Natural killer cell (primary cell): ENCODE data around the gene IVNS1ABP. TPM values are rescaled to one million over a fixed set of nuclear protein-coding genes. Genes with fewer than 3 reads are reported as not detected.

Source experiments
- ATAC-seq, 3 donors: fragments of 150-1000 bp in 2 of 3; fragments of 200-7000 bp in 1 of 3; cut with Tn5 transposase; 1 replicate in 1 of 3; 2 replicates in 2 of 3; pipeline ENCODE4 v1.10.0; 2021; ENCODE audit warnings: mild to moderate bottlenecking in 2 of 3, moderate library complexity in 2 of 3
- DNase-seq, 2 donors: peaks; one replicate each; pipeline versions ENCODE4 v3.0.0 to v3.0.0-alpha.2; 2013 to 2021; ENCODE audit warnings: mixed read lengths in 1 of 2
- H3K27ac ChIP-seq: one replicate; pipeline ENCODE4 v1.5.1; 2013; ENCODE audit warnings: mild to moderate bottlenecking, low read length
- H3K27me3 ChIP-seq: one replicate; pipeline ENCODE4 v1.6.1; 2013; ENCODE audit warnings: low read length; ENCODE audit not compliant: control insufficient read depth, insufficient read depth
- H3K36me3 ChIP-seq: one replicate; pipeline ENCODE4 v1.6.1; 2013; ENCODE audit warnings: low read length; ENCODE audit not compliant: control insufficient read depth, insufficient read depth
- H3K4me1 ChIP-seq: one replicate; pipeline ENCODE4 v1.6.1; 2013; ENCODE audit warnings: low read length; ENCODE audit not compliant: control insufficient read depth, insufficient read depth
- H3K4me3 ChIP-seq: one replicate; pipeline ENCODE4 v1.5.1; 2013; ENCODE audit warnings: low read length
- H3K9me3 ChIP-seq: one replicate; pipeline ENCODE4 v1.6.1; 2013; ENCODE audit warnings: low read length; ENCODE audit not compliant: control insufficient read depth, insufficient read depth
- H3K27ac Mint-ChIP-seq, 2 donors: one replicate each; pipeline ENCODE4 v1.8.0; 2022; ENCODE audit warnings: mild to moderate bottlenecking in 2 of 2, mixed read lengths in 2 of 2, moderate library complexity in 1 of 2
- H3K27me3 Mint-ChIP-seq, 2 donors: one replicate each; pipeline ENCODE4 v1.8.0; 2022; ENCODE audit warnings: low read depth in 2 of 2, mixed read lengths in 2 of 2
- H3K36me3 Mint-ChIP-seq: one replicate; pipeline ENCODE4 v1.8.0; 2022; ENCODE audit warnings: mixed read lengths
- H3K4me1 Mint-ChIP-seq, 2 donors: one replicate each; pipeline ENCODE4 v1.8.0; 2022; ENCODE audit warnings: mixed read lengths in 2 of 2
- H3K4me3 Mint-ChIP-seq: one replicate; pipeline ENCODE4 v1.8.0; 2022; ENCODE audit warnings: mild to moderate bottlenecking, moderate library complexity, mixed read lengths
- H3K9me3 Mint-ChIP-seq, 2 donors: one replicate each; pipeline ENCODE4 v1.8.0; 2022; ENCODE audit warnings: mixed read lengths in 2 of 2
- CTCF ChIP-seq: fragments of 200-600 bp; IDR thresholded peaks from one replicate; pipeline ENCODE4 v1.8.0; 2022; ENCODE audit warnings: antibody characterized with exemption
- WGBS: methylation state at CpG from one replicate; pipeline ENCODE4 v1.1.7; 2013; ENCODE audit warnings: missing lambda C conversion rate; ENCODE audit not compliant: insufficient coverage; 5-methylcytosine and 5-hydroxymethylcytosine counted together
- intact Hi-C: fragments of 100-400 bp; cut with micrococcal nuclease; formaldehyde crosslinking; loops from one replicate; pipeline ENCODE4 v1.14.2; 2022
- total RNA-seq, 4 donors: library from RNA; stranded (reverse); fragments of 120-200 nt in 1 of 4; gene quantifications; one replicate each; pipeline versions ENCODE4 v1.2.3 to v1.2.4, GENCODE V29; 2013 to 2022

The IVNS1ABP gene
- total RNA-seq, 3 donors from 2014 or later (not counting 1 experiment from before 2014, with no cell fraction given), result 250 to 394 (median 299) TPM

GRCh38 chr1:185267301-185267700 lies 49.7 kb downstream of the IVNS1ABP start:
- Histone ChIP-seq H3K4me3 (no peak overlapping the region), H3K9me3 (no peaks in the 10 kb centered on the region), H3K27me3 (no peaks in the 10 kb centered on the region), H3K4me1 (no peaks in the 10 kb centered on the region), H3K36me3 (no peaks in the 10 kb centered on the region), H3K27ac (no peak overlapping the region)
- Mint-ChIP-seq H3K27ac (no peak overlapping the region), H3K9me3 (no peaks in the 10 kb centered on the region), H3K36me3 (no peaks in the 10 kb centered on the region), H3K27me3 (no peaks in the 10 kb centered on the region), H3K4me1 (no peaks in the 10 kb centered on the region), H3K4me3 (no peak overlapping the region)
- 79% methylated on average over 3 of the region's 3 CpGs for WGBS
- no peak for TF ChIP-seq CTCF
- ATAC-seq (no peak), DNase-seq (no peak)
- intact Hi-C loops, result no loop called here

GRCh38 chr1:185265314-185265713 lies 51.7 kb downstream of the IVNS1ABP start:
- H3K9me3 ChIP-seq, result no peaks in the 10 kb centered on the region
- Mint-ChIP-seq H3K27ac (no peak overlapping the region), H3K9me3 (no peaks in the 10 kb centered on the region), H3K4me1 (no peaks in the 10 kb centered on the region), H3K36me3 (no peaks in the 10 kb centered on the region), H3K27me3 (no peaks in the 10 kb centered on the region), H3K4me3 (no peak overlapping the region)
- no peak for ATAC-seq
- no peaks in the 10 kb centered on the region for H3K27me3 ChIP-seq
- H3K36me3 ChIP-seq, result no peaks in the 10 kb centered on the region
- no peaks in the 10 kb centered on the region for H3K4me1 ChIP-seq
- WGBS, result 96% methylated on average over 4 of the region's 4 CpGs
- intact Hi-C loops, result no loop called here
- H3K4me3 ChIP-seq, result no peak overlapping the region
- no peak for DNase-seq
- no peak overlapping the region for H3K27ac ChIP-seq
- TF ChIP-seq CTCF, result no peak

- H3K27me3 Mint-ChIP-seq, result no peaks in the 10 kb centered on the region
- intact Hi-C loops, result no loop called here
- ATAC-seq (no peak), DNase-seq (no peak)
- H3K27ac Mint-ChIP-seq, result no peak overlapping the region
- no peaks in the 10 kb centered on the region for H3K9me3 Mint-ChIP-seq
- no peaks in the 10 kb centered on the region for H3K4me1 Mint-ChIP-seq
- H3K4me1 ChIP-seq, result no peaks in the 10 kb centered on the region
- no peak overlapping the region for H3K4me3 ChIP-seq
- H3K36me3 ChIP-seq, result no peaks in the 10 kb centered on the region
- TF ChIP-seq CTCF, result no peak
- no peaks in the 10 kb centered on the region for H3K9me3 ChIP-seq
- H3K27me3 ChIP-seq, result no peaks in the 10 kb centered on the region
- H3K4me3 Mint-ChIP-seq, result no peak overlapping the region
- WGBS, result 100% methylated on average over 1 of the region's 1 CpG
- H3K36me3 Mint-ChIP-seq, result no peaks in the 10 kb centered on the region
- H3K27ac ChIP-seq, result no peak overlapping the region
Observed at GRCh38 chr1:185263780-185264179, 53.3 kb downstream of the IVNS1ABP start.

- H3K4me1 Mint-ChIP-seq, result no peaks in the 10 kb centered on the region
- H3K9me3 Mint-ChIP-seq, result no peaks in the 10 kb centered on the region
- no peaks in the 10 kb centered on the region for H3K9me3 ChIP-seq
- no peaks in the 10 kb centered on the region for H3K27me3 ChIP-seq
- H3K27me3 Mint-ChIP-seq, result no peaks in the 10 kb centered on the region
- no peak overlapping the region for H3K4me3 ChIP-seq
- H3K4me3 Mint-ChIP-seq, result no peak overlapping the region
- intact Hi-C loops, result no loop called here
- DNase-seq, result no peak
- no peak overlapping the region for H3K27ac ChIP-seq
- no peaks in the 10 kb centered on the region for H3K4me1 ChIP-seq
- no peaks in the 10 kb centered on the region for H3K36me3 Mint-ChIP-seq
- H3K27ac Mint-ChIP-seq, result no peak overlapping the region
- no peaks in the 10 kb centered on the region for H3K36me3 ChIP-seq
- 100% methylated on average over 2 of the region's 3 CpGs for WGBS
- ATAC-seq, result no peak
- no peak for TF ChIP-seq CTCF
Observed at GRCh38 chr1:185263292-185263691, 53.8 kb downstream of the IVNS1ABP start.
